Measurements from ENCODE around the gene TMEM184B. TPM values are rescaled to one million over a fixed set of nuclear protein-coding genes. Genes with fewer than 3 reads are reported as not detected.
A peak's percentile ranks its signal among the peaks of the same experiment; 100 is the strongest.

Gene TMEM184B
- total and polyA plus RNA-seq, 2 experiments from 2014 or later: 68.8 to 70.3 TPM

DNA sequence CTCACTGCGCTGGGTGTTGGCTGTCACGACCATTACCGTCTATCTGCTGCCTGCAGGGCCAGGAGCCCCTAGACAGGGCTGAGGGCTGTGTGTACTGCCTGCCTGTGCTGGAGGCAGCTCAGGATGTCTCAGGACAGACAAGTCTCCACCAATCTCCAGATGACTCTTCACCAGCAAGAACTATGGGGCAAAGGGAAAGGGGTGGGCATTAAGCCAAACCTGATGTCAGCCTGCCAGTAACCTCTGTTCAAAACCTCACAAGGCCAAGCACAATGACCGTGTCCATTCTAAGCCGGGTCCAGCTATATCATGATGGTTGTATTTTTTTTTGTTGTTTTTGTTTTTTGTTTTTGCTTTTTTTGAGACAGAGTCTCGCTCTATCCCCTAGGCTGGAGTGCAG is 39.4 kb downstream of the TMEM184B start:
- Histone ChIP-seq H3K27me3 (no peaks in the 10 kb centered on the region), H3K27ac (no peak overlapping the region), H3K9me3 (ENCODE audit: low read depth) (no peaks in the 10 kb centered on the region), H3K4me3 (no peak overlapping the region), H3K36me3 (peaks cover 4% of the 10 kb centered on the region), H3K4me1 (ENCODE audit: low read depth) (peaks cover 12% of the 10 kb centered on the region)
- TF ChIP-seq, protein P1, sequence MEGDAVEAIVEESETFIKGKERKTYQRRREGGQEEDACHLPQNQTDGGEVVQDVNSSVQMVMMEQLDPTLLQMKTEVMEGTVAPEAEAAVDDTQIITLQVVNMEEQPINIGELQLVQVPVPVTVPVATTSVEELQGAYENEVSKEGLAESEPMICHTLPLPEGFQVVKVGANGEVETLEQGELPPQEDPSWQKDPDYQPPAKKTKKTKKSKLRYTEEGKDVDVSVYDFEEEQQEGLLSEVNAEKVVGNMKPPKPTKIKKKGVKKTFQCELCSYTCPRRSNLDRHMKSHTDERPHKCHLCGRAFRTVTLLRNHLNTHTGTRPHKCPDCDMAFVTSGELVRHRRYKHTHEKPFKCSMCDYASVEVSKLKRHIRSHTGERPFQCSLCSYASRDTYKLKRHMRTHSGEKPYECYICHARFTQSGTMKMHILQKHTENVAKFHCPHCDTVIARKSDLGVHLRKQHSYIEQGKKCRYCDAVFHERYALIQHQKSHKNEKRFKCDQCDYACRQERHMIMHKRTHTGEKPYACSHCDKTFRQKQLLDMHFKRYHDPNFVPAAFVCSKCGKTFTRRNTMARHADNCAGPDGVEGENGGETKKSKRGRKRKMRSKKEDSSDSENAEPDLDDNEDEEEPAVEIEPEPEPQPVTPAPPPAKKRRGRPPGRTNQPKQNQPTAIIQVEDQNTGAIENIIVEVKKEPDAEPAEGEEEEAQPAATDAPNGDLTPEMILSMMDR (IDR thresholded peaks at IDR 0.05; ENCODE audit: low read depth, low read length): no peak
- DNase-seq (ENCODE audit: low read depth in 1 of 2, low spot score in 1 of 2): peak in 1 of 2 donors; percentile 60

DNA sequence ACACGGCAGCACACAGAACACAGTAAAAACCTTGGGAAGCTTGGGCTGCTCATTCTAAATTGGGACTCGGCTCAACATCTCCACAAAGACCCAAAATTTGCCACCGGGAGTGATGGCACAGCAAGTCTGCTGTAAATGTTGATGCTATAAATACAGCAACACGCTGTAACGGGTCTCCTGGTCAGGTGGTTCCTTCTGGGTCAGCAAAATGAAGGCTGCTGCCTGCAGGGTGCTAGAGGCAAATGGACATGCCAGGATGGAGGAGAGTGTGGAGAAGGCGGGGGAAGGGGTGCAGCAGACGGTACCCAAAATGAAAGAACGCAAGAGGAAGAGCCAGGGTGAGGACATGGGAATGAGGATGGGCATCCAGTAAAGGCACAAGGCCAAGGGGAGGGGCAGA is 40.6 kb downstream of the TMEM184B start:
- Histone ChIP-seq H3K9me3 (ENCODE audit: low read depth) (no peaks in the 10 kb centered on the region), H3K4me1 (ENCODE audit: low read depth) (peaks cover 12% of the 10 kb centered on the region), H3K36me3 (peaks cover 4% of the 10 kb centered on the region), H3K27ac (no peak overlapping the region), H3K27me3 (no peaks in the 10 kb centered on the region), H3K4me3 (no peak overlapping the region)
- TF ChIP-seq, protein P1 (IDR thresholded peaks at IDR 0.05; ENCODE audit: low read depth, low read length): no peak
- no peak for DNase-seq (ENCODE audit: low read depth in 1 of 2, low spot score in 1 of 2)

DNA sequence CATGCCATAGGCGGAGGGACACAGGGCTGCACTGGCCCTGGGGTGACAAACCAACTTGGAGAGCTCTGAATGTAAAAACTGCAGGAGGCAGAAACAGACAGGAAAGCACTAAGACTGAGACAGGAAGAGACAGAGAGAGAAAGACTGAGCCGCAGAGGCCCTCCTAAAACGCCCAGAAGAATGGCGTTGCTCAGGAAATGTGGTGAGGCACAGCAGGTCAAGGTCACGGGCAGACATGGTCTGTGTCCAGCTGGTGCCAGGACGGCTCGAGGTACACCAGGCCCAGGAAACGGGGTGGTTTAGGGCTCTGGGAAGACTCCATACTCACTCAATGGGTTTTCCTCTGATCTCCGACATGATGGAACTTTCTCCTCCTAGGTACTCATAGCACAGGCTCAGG is 41.9 kb downstream of the TMEM184B start:
- Histone ChIP-seq H3K27ac (no peak overlapping the region), H3K4me1 (ENCODE audit: low read depth) (peaks cover 11% of the 10 kb centered on the region), H3K27me3 (no peaks in the 10 kb centered on the region), H3K36me3 (peaks cover 4% of the 10 kb centered on the region), H3K9me3 (ENCODE audit: low read depth) (no peaks in the 10 kb centered on the region), H3K4me3 (no peak overlapping the region)
- no peak for DNase-seq (ENCODE audit: low read depth in 1 of 2, low spot score in 1 of 2)
- TF ChIP-seq, protein P1 (IDR thresholded peaks at IDR 0.05; ENCODE audit: low read depth, low read length): no peak

DNA sequence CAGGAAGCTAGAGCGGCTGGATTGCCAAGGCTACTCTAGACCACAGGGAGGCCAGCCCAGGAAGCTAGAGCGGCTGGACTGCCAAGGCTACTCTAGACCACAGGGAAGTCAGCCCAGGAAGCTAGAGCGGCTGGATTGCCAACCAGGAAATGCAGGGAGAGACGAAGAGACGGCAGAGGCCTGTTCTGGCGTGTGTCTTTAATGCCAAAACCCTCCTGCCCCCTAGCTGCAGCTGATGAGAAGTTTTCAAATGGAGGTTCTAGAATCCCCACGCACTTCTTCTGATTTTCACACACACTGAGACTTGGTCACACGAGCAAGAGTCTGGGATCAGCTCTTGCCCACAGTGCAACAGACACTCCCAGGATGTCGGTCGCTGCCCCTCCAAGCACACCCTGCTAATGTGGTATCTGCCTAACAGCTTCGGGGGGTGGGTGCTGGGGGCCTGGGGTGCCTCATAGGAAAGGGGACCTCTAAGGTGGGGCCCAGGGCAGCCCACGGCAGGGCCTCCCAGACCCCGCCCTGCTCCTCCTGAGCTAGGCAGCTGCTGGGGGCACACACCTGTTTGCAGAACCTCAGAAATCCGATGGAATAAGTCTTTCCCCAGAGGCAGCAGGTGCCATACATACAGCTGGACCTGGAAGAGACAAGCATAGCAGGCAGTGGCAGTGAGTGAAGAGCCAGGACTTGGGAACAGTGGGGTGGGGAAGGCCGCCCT is 42.5 kb downstream of the TMEM184B start:
- no peak overlapping the region for H3K27ac ChIP-seq
- peaks cover 5% of the 10 kb centered on the region for H3K36me3 ChIP-seq
- H3K4me1 ChIP-seq (ENCODE audit: low read depth): peaks cover 4% of the 10 kb centered on the region
- TF ChIP-seq, protein P1 (IDR thresholded peaks at IDR 0.05; ENCODE audit: low read depth, low read length): peak; percentile 23
- peak; percentile 51 to 70 for DNase-seq (ENCODE audit: low read depth in 1 of 2, low spot score in 1 of 2)
- no peak overlapping the region for H3K4me3 ChIP-seq
- H3K9me3 ChIP-seq (ENCODE audit: low read depth): no peaks in the 10 kb centered on the region
- no peaks in the 10 kb centered on the region for H3K27me3 ChIP-seq

DNA sequence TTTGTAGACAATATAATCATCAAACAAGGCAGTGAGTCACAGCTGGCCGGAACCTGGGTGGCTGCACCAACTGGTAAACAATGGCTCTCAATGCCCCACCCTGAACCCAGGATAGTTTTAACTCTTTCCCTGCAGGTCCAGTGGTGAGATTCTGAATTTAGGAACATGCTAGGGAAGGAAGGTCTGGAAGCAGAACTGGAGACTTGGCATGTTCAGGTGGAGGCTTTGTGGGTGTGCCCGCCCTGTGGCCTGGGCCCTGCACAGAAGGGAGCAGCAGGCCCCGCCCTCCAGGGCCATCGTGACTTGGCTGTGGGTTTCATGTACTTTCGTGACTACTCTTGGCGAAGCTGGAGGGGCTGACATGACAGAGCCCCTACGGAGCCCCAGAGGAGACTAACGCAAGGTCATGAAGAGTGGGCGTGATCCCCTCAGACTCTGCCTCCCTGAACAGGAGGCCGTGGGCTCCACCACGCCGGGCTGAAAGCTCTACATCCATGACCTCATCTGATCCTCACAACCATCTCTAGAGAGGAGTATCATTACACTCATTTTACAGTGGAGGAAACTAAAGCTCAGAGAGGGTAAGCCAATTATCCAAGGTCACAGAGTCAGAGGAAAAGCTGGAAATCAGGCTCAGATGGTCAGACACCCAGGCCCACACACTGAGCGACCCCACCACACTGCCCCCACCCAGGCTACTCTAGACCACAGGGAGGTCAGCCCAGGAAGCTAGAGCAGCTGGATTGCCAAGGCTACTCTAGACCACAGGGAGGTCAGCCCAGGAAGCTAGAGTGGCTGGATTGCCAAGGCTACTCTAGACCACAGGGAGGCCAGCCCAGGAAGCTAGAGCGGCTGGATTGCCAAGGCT is 43.7 kb downstream of the TMEM184B start:
- no peaks in the 10 kb centered on the region for H3K4me1 ChIP-seq (ENCODE audit: low read depth)
- H3K27me3 ChIP-seq: no peaks in the 10 kb centered on the region
- peaks cover 11% of the 10 kb centered on the region for H3K36me3 ChIP-seq
- no peak overlapping the region for H3K4me3 ChIP-seq
- H3K9me3 ChIP-seq (ENCODE audit: low read depth): no peaks in the 10 kb centered on the region
- no peak overlapping the region for H3K27ac ChIP-seq
- TF ChIP-seq, protein P1 (IDR thresholded peaks at IDR 0.05; ENCODE audit: low read depth, low read length): no peak
- peak in 1 of 2 donors; percentile 60 for DNase-seq (ENCODE audit: low read depth in 1 of 2, low spot score in 1 of 2)

Data from cardiac muscle cell (in vitro differentiated cells and primary cell).